Smooth muscle cell (in vitro differentiated cells): ENCODE results near the gene NUDT8. TPM values are rescaled to one million over a fixed set of nuclear protein-coding genes. Genes with fewer than 3 reads are reported as not detected.

ENCODE experiments used
- DNase-seq: peaks from one replicate; lab custom pipeline; 2025; ENCODE audit not compliant: unreplicated experiment; lab: John Stamatoyannopoulos, UW
- H2AFZ ChIP-seq: fragments of 200-600 bp; sonication (generic); 2 replicates; pipeline ENCODE4 v1.6.0; 2016; ENCODE audit warnings: antibody characterized with exemption, low read depth, mild to moderate bottlenecking
- H3F3A ChIP-seq: fragments of 200-600 bp; sonication (generic); 2 replicates; pipeline ENCODE4 v1.6.0; 2017; ENCODE audit warnings: antibody characterized with exemption, low read depth
- H3K27ac ChIP-seq: fragments of 200-600 bp; sonication (generic); 2 replicates; pipeline ENCODE4 v1.5.1; 2016; ENCODE audit warnings: low read depth, mild to moderate bottlenecking
- H3K27me3 ChIP-seq: fragments of 200-600 bp; sonication (generic); 2 replicates; pipeline ENCODE4 v1.6.1; 2016; ENCODE audit warnings: low read depth, mild to moderate bottlenecking
- H3K36me3 ChIP-seq: fragments of 200-600 bp; sonication (generic); 2 replicates; pipeline ENCODE4 v1.5.1; 2016; ENCODE audit warnings: low read depth
- H3K4me1 ChIP-seq: fragments of 200-600 bp; sonication (generic); 2 replicates; pipeline ENCODE4 v1.5.1; 2016; ENCODE audit warnings: low read depth
- H3K4me2 ChIP-seq: fragments of 200-600 bp; sonication (generic); 2 replicates; pipeline ENCODE4 v1.6.0; 2016; ENCODE audit warnings: mild to moderate bottlenecking
- H3K4me3 ChIP-seq: fragments of 200-600 bp; sonication (generic); 2 replicates; pipeline ENCODE4 v1.5.1; 2016; ENCODE audit warnings: mild to moderate bottlenecking
- H3K79me2 ChIP-seq: fragments of 200-600 bp; sonication (generic); 2 replicates; pipeline ENCODE4 v1.6.0; 2016; ENCODE audit warnings: low read depth, mild to moderate bottlenecking
- H3K9ac ChIP-seq: fragments of 200-600 bp; sonication (generic); 2 replicates; pipeline ENCODE4 v1.6.0; 2016; ENCODE audit warnings: low read depth
- H3K9me3 ChIP-seq: fragments of 200-600 bp; sonication (generic); replicated peaks from 2 replicates; pipeline ENCODE4 v1.5.1; 2016; ENCODE audit warnings: low read depth
- H4K20me1 ChIP-seq: fragments of 200-600 bp; sonication (generic); 2 replicates; pipeline ENCODE4 v1.6.0; 2016; ENCODE audit warnings: low read depth
- CTCF ChIP-seq: fragments of 200-600 bp; sonication (generic); IDR thresholded peaks from 2 replicates; pipeline ENCODE4 v1.5.1; 2017; ENCODE audit warnings: borderline replicate concordance, mild to moderate bottlenecking, antibody characterized with exemption; ENCODE audit not compliant: insufficient read depth, poor library complexity, severe bottlenecking
- WGBS: methylation state at CpG from one replicate; pipeline ENCODE4 v1.1.7; 2016; ENCODE audit warnings: low lambda C conversion rate; 5-methylcytosine and 5-hydroxymethylcytosine counted together
- polyA plus RNA-seq: library from polyadenylated mRNA; unstranded; fragments of >200 nt; fragmentation: Nextera tagmentation; extraction: Ambion mirVana; gene quantifications from 2 replicates; pipeline ENCODE4 v1.2.1, GENCODE V29; 2016
- total RNA-seq: library from RNA; depleted of rRNA; stranded (reverse); fragments of >200 nt; gene quantifications from 2 replicates; pipeline ENCODE4 v1.2.3, GENCODE V29; 2014

The NUDT8 gene
- total and polyA plus RNA-seq, 2 experiments from 2014 or later, result 0.67 to 15.6 TPM

GRCh38 chr11:67612751-67613150 is 17.0 kb downstream of the NUDT8 start:
- WGBS, result 97% methylated on average over 11 of the region's 13 CpGs
- H3K9me3 ChIP-seq, result no peaks in the 10 kb centered on the region
- H3K4me3 ChIP-seq, result no peak overlapping the region
- H3K36me3 ChIP-seq, result no peaks in the 10 kb centered on the region
- TF ChIP-seq CTCF, result no peak
- H3F3A ChIP-seq, result no peaks in the 10 kb centered on the region
- no peak for DNase-seq
- H3K4me2 ChIP-seq, result no peak overlapping the region
- no peak overlapping the region for H2AFZ ChIP-seq
- H3K79me2 ChIP-seq, result peaks cover 7% of the 10 kb centered on the region
- H3K4me1 ChIP-seq, result peaks cover 11% of the 10 kb centered on the region
- no peak overlapping the region for H3K27ac ChIP-seq
- no peaks in the 10 kb centered on the region for H3K27me3 ChIP-seq
- H4K20me1 ChIP-seq, result no peaks in the 10 kb centered on the region
- H3K9ac ChIP-seq, result no peak overlapping the region

DNA sequence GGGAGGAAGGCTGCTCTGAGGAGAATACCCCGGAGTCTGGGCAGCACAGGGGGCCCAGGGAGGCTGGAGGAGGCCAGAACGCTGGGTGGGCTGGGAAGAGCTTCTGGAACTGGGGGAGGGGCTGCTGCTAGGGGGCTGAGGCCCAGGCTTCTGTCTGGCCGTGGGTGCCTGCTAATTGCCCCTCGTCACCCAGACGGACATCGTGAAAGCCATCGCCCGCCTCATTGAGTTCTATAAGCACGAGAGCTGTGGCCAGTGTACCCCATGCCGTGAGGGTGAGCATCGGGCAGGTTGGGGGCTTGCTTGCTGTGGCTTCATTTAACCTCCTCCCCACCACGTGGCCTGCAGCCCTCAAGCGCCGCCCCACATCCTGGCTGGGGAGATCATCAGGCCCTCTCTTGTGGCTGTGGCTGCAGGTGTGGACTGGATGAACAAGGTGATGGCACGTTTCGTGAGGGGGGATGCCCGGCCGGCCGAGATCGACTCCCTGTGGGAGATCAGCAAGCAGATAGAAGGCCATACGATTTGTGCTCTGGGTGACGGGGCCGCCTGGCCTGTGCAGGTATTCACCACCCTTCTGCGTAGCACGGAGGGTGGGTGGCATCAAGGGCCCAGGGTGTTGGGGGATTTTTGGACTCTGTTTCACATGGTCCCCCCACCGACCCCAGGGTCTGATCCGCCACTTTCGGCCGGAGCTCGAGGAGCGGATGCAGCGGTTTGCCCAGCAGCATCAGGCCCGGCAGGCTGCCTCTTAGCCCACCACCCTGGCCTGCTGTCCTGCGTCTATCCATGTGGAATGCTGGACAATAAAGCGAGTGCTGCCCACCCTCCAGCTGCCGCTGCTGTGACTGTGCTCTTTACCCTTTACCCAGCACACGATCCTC is 17.8 kb downstream of the NUDT8 start:
- DNase-seq, result no peak
- no peak overlapping the region for H3K4me2 ChIP-seq
- H4K20me1 ChIP-seq, result no peaks in the 10 kb centered on the region
- 96% methylated on average over 34 of the region's 37 CpGs for WGBS
- no peak overlapping the region for H3K27ac ChIP-seq
- no peak overlapping the region for H2AFZ ChIP-seq
- H3F3A ChIP-seq, result no peaks in the 10 kb centered on the region
- peaks cover 15% of the 10 kb centered on the region for H3K79me2 ChIP-seq
- no peak overlapping the region for H3K4me3 ChIP-seq
- H3K27me3 ChIP-seq, result no peaks in the 10 kb centered on the region
- TF ChIP-seq CTCF, result no peak
- H3K4me1 ChIP-seq, result peaks cover 4% of the 10 kb centered on the region
- no peaks in the 10 kb centered on the region for H3K9me3 ChIP-seq
- H3K36me3 ChIP-seq, result no peaks in the 10 kb centered on the region
- no peak overlapping the region for H3K9ac ChIP-seq

DNA sequence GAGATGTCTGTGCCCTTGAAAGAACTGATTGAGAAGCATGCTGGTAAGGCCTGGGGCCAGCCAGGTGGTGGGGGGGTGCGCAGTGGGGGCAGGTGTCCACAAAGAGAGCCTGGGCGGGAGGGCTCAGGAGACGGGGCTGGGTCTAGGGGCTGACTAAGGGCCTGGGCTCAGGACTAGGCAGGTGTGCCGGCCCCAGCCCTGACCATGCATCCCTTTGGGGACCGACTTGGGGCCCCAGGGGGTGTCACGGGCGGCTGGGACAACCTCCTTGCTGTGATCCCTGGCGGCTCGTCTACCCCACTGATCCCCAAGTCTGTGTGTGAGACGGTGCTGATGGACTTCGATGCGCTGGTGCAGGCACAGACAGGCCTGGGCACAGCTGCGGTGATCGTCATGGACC is 18.6 kb downstream of the NUDT8 start:
- Histone ChIP-seq H3K4me2 (no peak overlapping the region), H3K27ac (no peak overlapping the region), H3K9ac (no peak overlapping the region), H3K4me3 (no peak overlapping the region), H3K9me3 (no peaks in the 10 kb centered on the region), H3F3A (no peaks in the 10 kb centered on the region), H2AFZ (no peak overlapping the region), H3K27me3 (no peaks in the 10 kb centered on the region), H3K36me3 (no peaks in the 10 kb centered on the region), H4K20me1 (no peaks in the 10 kb centered on the region), H3K79me2 (peaks cover 16% of the 10 kb centered on the region), H3K4me1 (peaks cover 5% of the 10 kb centered on the region)
- WGBS, result 97% methylated on average over 14 of the region's 14 CpGs
- no peak for TF ChIP-seq CTCF
- no peak for DNase-seq
